T47D (cell line): ENCODE data around the gene VWA1.
A peak's percentile ranks its signal among the peaks of the same experiment; 100 is the strongest.
"Not testable (repeated sequence)": the region's sequence is repeated elsewhere in the genome, so short reads cannot be mapped to it uniquely, and the experiment has no call there.

Source experiments
- DNase-seq, 2 experiments: peaks; one replicate each; pipeline versions ENCODE4 v3.0.0 to v3.0.0-alpha.2; 2011 to 2012; ENCODE audit warnings: low read depth in 1 of 2, low spot score in 1 of 2
- JUND ChIP-seq: IDR thresholded peaks from 2 replicates; pipeline ENCODE4 v1.6.1; 2012; ENCODE audit warnings: low read depth
- in situ Hi-C: cut with HindIII; loops from 2 replicates; pipeline ENCODE4 v1.10.0; 2016; ENCODE audit warnings: low sequenced_read_pairs, low pct_unique_long_range_greater_than_20kb

Gene VWA1

GRCh38 chr1:1399187-1399871, 36.2 kb upstream of the VWA1 start, which contains the start of gene CCNL2:
Gene CCNL2, minus strand, starts transcription at chr1:1399335. Its CDS starts 29 bp downstream, at chr1:1399306.
- peak; percentile 88 to 97 for DNase-seq
- in situ Hi-C loops = no loop called here
- TF ChIP-seq JUND = no peak

GRCh38 chr1:1399872-1400575, 35.5 kb upstream of the VWA1 start:
- in situ Hi-C loops = no loop called here
- DNase-seq = peak in 1 of 2 experiments; percentile 33
- TF ChIP-seq JUND = no peak

- no peak for TF ChIP-seq JUND
- in situ Hi-C loops = no loop called here
- no peak for DNase-seq
Observed at GRCh38 chr1:1400576-1401456, 34.7 kb upstream of the VWA1 start.

- TF ChIP-seq JUND = no peak
- in situ Hi-C loops = no loop called here
- no peak for DNase-seq
Observed at GRCh38 chr1:1401457-1402010, 34.0 kb upstream of the VWA1 start.

- in situ Hi-C loops = no loop called here
- no peak for TF ChIP-seq JUND
- peak in 1 of 2 experiments; percentile 57 for DNase-seq
Observed at GRCh38 chr1:1402072-1402900, 33.2 kb upstream of the VWA1 start.

GRCh38 chr1:1402901-1403392, 32.5 kb upstream of the VWA1 start:
- DNase-seq, in situ Hi-C loops: not testable (repeated sequence)

GRCh38 chr1:1403653-1404052, 31.8 kb upstream of the VWA1 start:
- in situ Hi-C loops = no loop called here
- no peak for TF ChIP-seq JUND
- DNase-seq = no peak

GRCh38 chr1:1406101-1406820, 29.2 kb upstream of the VWA1 start:
- no peak for DNase-seq
- TF ChIP-seq JUND = no peak
- in situ Hi-C loops = no loop called here

- TF ChIP-seq JUND = no peak
- in situ Hi-C loops = no loop called here
- peak; percentile 88 to 90 for DNase-seq
Observed at GRCh38 chr1:1406821-1407635, 28.5 kb upstream of the VWA1 start, which contains the start of gene MRPL20. Gene MRPL20, minus strand, starts transcription at chr1:1407293. Its CDS starts 76 bp downstream, at chr1:1407217.

- DNase-seq = no peak
- in situ Hi-C loops = no loop called here
- TF ChIP-seq JUND = no peak
Observed at GRCh38 chr1:1407636-1408318, 27.7 kb upstream of the VWA1 start.

- in situ Hi-C loops = not testable (repeated sequence)
Observed at GRCh38 chr1:1410238-1410637, 25.3 kb upstream of the VWA1 start.

More at GRCh38 chr1:1410238-1410637, 25.3 kb upstream of the VWA1 start:
- DNase-seq = not testable (repeated sequence)
